IMR-90 (cell line): ENCODE data around the gene SHISA6. TPM values are rescaled to one million over a fixed set of nuclear protein-coding genes. Genes with fewer than 3 reads are reported as not detected.

Experiments
- ATAC-seq: fragments of 200-7000 bp; cut with Tn5 transposase; 2 replicates; pipeline ENCODE4 v1.9.1; 2020; ENCODE audit warnings: low read depth, mild to moderate bottlenecking, moderate library complexity
- BruUV-seq: library from RNA; stranded (reverse); fragments of 400-500 nt; replicated peaks from 2 replicates; lab custom pipeline; 2021; lab: Mats Ljungman, UMichigan
- CTCF ChIA-PET: fragments of 300-600 bp; formaldehyde crosslinking; extraction: SDS; loops from one replicate; lab custom pipeline; 2021; ENCODE audit warnings: antibody characterized with exemption; lab: Yijun Ruan, JAX
- POLR2A ChIA-PET: fragments of 300-600 bp; sonication (Branson Sonifier 250); formaldehyde crosslinking; loops from one replicate; lab custom pipeline; 2022; ENCODE audit warnings: antibody characterized with exemption; ENCODE audit not compliant: unreplicated experiment; lab: Charles Lee
- DNase-seq: peaks from one replicate; pipeline ENCODE4 v3.0.0; 2013
- H2AFZ ChIP-seq: replicated peaks from 2 replicates; pipeline ENCODE3; 2013; ENCODE audit warnings: low read length, mild to moderate bottlenecking; ENCODE audit not compliant: poor library complexity
- H2AK5ac ChIP-seq: 2 replicates; pipeline ENCODE4 v1.6.1; 2013; ENCODE audit warnings: low read depth, low read length, inconsistent platforms
- H2AK9ac ChIP-seq: replicated peaks from 2 replicates; pipeline ENCODE3; 2013; ENCODE audit warnings: mild to moderate bottlenecking, low read depth, low read length, moderate library complexity; ENCODE audit not compliant: poor library complexity
- H2BK120ac ChIP-seq: 2 replicates; pipeline ENCODE4 v1.6.1; 2013; ENCODE audit warnings: low read depth, low read length, inconsistent platforms
- H2BK15ac ChIP-seq: 3 replicates; pipeline ENCODE4 v1.6.1; 2013; ENCODE audit warnings: low read depth, low read length, inconsistent platforms
- H2BK20ac ChIP-seq: 2 replicates; pipeline ENCODE4 v1.6.1; 2013; ENCODE audit warnings: low read depth, mild to moderate bottlenecking, inconsistent platforms, low read length, moderate library complexity
- H2BK5ac ChIP-seq: 2 replicates; pipeline ENCODE4 v1.6.1; 2013; ENCODE audit warnings: mild to moderate bottlenecking, low read depth, low read length, inconsistent platforms; ENCODE audit not compliant: poor library complexity, severe bottlenecking
- H3K14ac ChIP-seq: replicated peaks from 2 replicates; pipeline ENCODE4 v1.6.1; 2013; ENCODE audit warnings: low read depth, low read length, inconsistent platforms
- H3K18ac ChIP-seq: 2 replicates; pipeline ENCODE4 v1.6.1; 2013; ENCODE audit warnings: low read depth, low read length, control low read depth
- H3K23ac ChIP-seq: 2 replicates; pipeline ENCODE4 v1.6.1; 2013; ENCODE audit warnings: low read depth, low read length, inconsistent platforms
- H3K27ac ChIP-seq: 2 replicates; pipeline ENCODE4 v1.5.1; 2013; ENCODE audit warnings: mild to moderate bottlenecking, control low read depth, low read length; ENCODE audit not compliant: insufficient read depth
- H3K27me3 ChIP-seq: 2 replicates; pipeline ENCODE4 v1.6.1; 2013; ENCODE audit warnings: low read length; ENCODE audit not compliant: control insufficient read depth, insufficient read depth
- H3K36me3 ChIP-seq: 2 replicates; pipeline ENCODE4 v1.6.1; 2013; ENCODE audit warnings: low read length, mixed read lengths; ENCODE audit not compliant: control insufficient read depth, insufficient read depth
- H3K4ac ChIP-seq: 2 replicates; pipeline ENCODE4 v1.6.1; 2013; ENCODE audit warnings: low read depth, low read length, inconsistent platforms
- H3K4me1 ChIP-seq: 2 replicates; pipeline ENCODE4 v1.6.1; 2013; ENCODE audit warnings: low read length, mixed read lengths; ENCODE audit not compliant: control insufficient read depth, insufficient read depth
- H3K4me2 ChIP-seq: 2 replicates; pipeline ENCODE4 v1.6.1; 2013; ENCODE audit warnings: low read depth, mild to moderate bottlenecking, control low read depth, low read length, moderate library complexity
- H3K4me3 ChIP-seq: 2 replicates; pipeline ENCODE4 v1.5.1; 2013; ENCODE audit warnings: low read depth, mild to moderate bottlenecking, control low read depth, low read length, moderate library complexity; ENCODE audit not compliant: insufficient read depth
- H3K56ac ChIP-seq: 2 replicates; pipeline ENCODE4 v1.6.1; 2013; ENCODE audit warnings: low read length, inconsistent platforms; ENCODE audit not compliant: insufficient read depth; ENCODE audit errors: extremely low read depth
- H3K79me1 ChIP-seq, 2 experiments: 2 replicates each; pipeline ENCODE4 v1.6.1; 2013; ENCODE audit warnings: low read length in 2 of 2, inconsistent platforms in 1 of 2, low read depth in 1 of 2
- H3K9ac ChIP-seq: 2 replicates; pipeline ENCODE4 v1.6.1; 2013; ENCODE audit warnings: low read depth, low read length, control low read depth
- H3K9me1 ChIP-seq: 2 replicates; pipeline ENCODE4 v1.6.1; 2013; ENCODE audit warnings: low read length, inconsistent platforms; ENCODE audit not compliant: insufficient read depth
- H3K9me3 ChIP-seq: 2 replicates; pipeline ENCODE4 v1.6.1; 2013; ENCODE audit warnings: low read length; ENCODE audit not compliant: control insufficient read depth, insufficient read depth
- H4K20me1 ChIP-seq: 2 replicates; pipeline ENCODE4 v1.6.1; 2013; ENCODE audit warnings: low read length, inconsistent platforms; ENCODE audit not compliant: insufficient read depth
- H4K5ac ChIP-seq: 2 replicates; pipeline ENCODE4 v1.6.1; 2013; ENCODE audit warnings: mild to moderate bottlenecking, low read depth, low read length, control low read depth
- H4K8ac ChIP-seq, 2 experiments: 2 replicates each; pipeline ENCODE4 v1.6.1; 2013; ENCODE audit warnings: low read depth in 2 of 2, low read length in 2 of 2, control low read depth in 1 of 2, inconsistent platforms in 1 of 2
- H4K91ac ChIP-seq: 2 replicates; pipeline ENCODE4 v1.6.1; 2013; ENCODE audit warnings: low read depth, low read length, inconsistent platforms; ENCODE audit not compliant: insufficient read depth
- MAFK ChIP-seq: IDR thresholded peaks from 2 replicates; pipeline ENCODE4 v1.6.1; 2012; ENCODE audit warnings: low read depth, low read length, improper control_type of control experiment
- MXI1 ChIP-seq: IDR thresholded peaks from 2 replicates; pipeline ENCODE4 v1.6.1; 2012; ENCODE audit warnings: low read depth, mild to moderate bottlenecking, low read length, moderate library complexity, borderline replicate concordance
- WGBS, 2 experiments: methylation state at CpG; one replicate each; pipeline versions ENCODE4 v1.1.5 to v1.1.7; 2013; ENCODE audit warnings: missing lambda C conversion rate in 2 of 2; ENCODE audit not compliant: insufficient read length in 1 of 2; ENCODE audit errors: extremely low coverage in 2 of 2; 5-methylcytosine and 5-hydroxymethylcytosine counted together
- dilution Hi-C: fragments of 300-500 bp; cut with HindIII; formaldehyde crosslinking; loops from one replicate; pipeline ENCODE4 v1.14.3; 2018; ENCODE audit warnings: low sequenced_read_pairs; ENCODE audit not compliant: unreplicated experiment
- in situ Hi-C: fragments of 300-500 bp; cut with MboI; formaldehyde crosslinking; loops from 3 replicates; pipeline ENCODE4 v1.14.3; 2019; ENCODE audit warnings: low sequenced_read_pairs, inconsistent platforms, mixed read lengths
- intact Hi-C: fragments of 100-400 bp; cut with micrococcal nuclease; formaldehyde crosslinking; loops from 2 replicates; pipeline ENCODE4 v1.10.0; 2022
- polyA plus RNA-seq, 3 experiments: library from polyadenylated mRNA; depleted of rRNA; stranded (reverse); fragments of >200 nt; gene quantifications; 2 replicates each; pipeline ENCODE4 v1.2.3, GENCODE V29; 2012; ENCODE audit warnings: low replicate concordance in 1 of 3
- total RNA-seq: library from RNA; depleted of rRNA; stranded (reverse); fragments of >200 nt; gene quantifications from 2 replicates; pipeline ENCODE4 v1.2.3, GENCODE V29; 2012
- TF ChIP-seq, protein P1 (sequence below): fragments of 150-350 bp; IDR thresholded peaks from 2 replicates; pipeline ENCODE4 v1.6.1; 2017; ENCODE audit warnings: mild to moderate bottlenecking, antibody characterized with exemption, low read length, low read depth

The SHISA6 gene
- total and polyA plus RNA-seq, 2 of the 4 experiments (the other 2 are of a cell fraction), result not detected

DNA sequence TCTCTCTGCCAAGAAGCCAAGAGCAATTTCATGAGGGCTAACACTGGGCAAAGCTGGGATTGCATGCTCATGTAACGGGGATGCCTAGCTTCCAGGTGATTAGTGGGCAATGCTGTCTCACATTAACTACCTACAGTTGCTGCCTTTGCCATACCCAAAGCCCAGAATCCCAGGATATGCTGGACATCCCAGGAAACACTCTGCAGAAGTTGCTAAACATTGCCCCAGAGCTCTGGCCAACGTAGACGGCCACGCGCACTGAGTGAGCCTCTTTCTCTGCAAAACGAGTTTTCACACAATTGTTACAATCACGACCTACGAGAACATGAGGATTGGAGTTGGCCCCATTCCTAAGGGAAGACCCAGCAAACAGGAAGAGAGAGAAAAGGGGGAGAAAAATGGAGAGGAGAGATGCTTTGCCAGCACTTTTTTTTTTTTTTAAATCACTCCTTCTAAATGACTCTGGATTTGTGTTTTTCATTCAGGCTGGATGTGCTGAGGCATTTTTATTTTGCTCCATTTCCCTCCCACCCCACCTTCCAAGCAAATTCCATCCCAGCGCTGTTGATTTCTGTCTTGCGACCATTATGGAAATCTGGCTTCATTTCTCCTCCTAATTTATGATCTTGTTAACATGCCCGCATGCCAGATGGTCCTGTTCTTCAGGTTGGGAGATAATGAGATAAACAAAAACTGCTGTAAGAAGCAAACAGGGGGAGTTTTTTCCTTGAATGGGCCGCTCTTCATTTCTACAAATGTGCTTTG lies 244.5 kb downstream of the SHISA6 start:
- H4K91ac ChIP-seq, result no peak overlapping the region
- H3K23ac ChIP-seq, result no peak overlapping the region
- no peak overlapping the region for H3K14ac ChIP-seq
- no peak overlapping the region for H2AK5ac ChIP-seq
- DNase-seq (no peak), ATAC-seq (no peak)
- no peak overlapping the region for H3K4me3 ChIP-seq
- no peaks in the 10 kb centered on the region for H3K9me1 ChIP-seq
- H3K27me3 ChIP-seq, result no peaks in the 10 kb centered on the region
- H2AK9ac ChIP-seq, result no peak overlapping the region
- no peak overlapping the region for H3K27ac ChIP-seq
- no CpG with 5 or more reads among the region's 12 CpGs for WGBS, 2 experiments
- H4K8ac ChIP-seq, result no peak overlapping the region
- POLR2A ChIA-PET, result no interaction called here
- H2BK15ac ChIP-seq, result no peak overlapping the region
- BruUV-seq, result no TSS peak
- dilution Hi-C loops (no loop called here), intact Hi-C loops (no loop called here), in situ Hi-C loops (no loop called here)
- H3K56ac ChIP-seq, result no peak overlapping the region
- CTCF ChIA-PET, result no interaction called here
- no peak overlapping the region for H2BK20ac ChIP-seq
- no peaks in the 10 kb centered on the region for H4K20me1 ChIP-seq
- H2AFZ ChIP-seq, result no peak overlapping the region
- H3K9ac ChIP-seq, result no peak overlapping the region
- TF ChIP-seq MXI1, result no peak
- TF ChIP-seq MAFK, result no peak
- TF ChIP-seq, protein P1, sequence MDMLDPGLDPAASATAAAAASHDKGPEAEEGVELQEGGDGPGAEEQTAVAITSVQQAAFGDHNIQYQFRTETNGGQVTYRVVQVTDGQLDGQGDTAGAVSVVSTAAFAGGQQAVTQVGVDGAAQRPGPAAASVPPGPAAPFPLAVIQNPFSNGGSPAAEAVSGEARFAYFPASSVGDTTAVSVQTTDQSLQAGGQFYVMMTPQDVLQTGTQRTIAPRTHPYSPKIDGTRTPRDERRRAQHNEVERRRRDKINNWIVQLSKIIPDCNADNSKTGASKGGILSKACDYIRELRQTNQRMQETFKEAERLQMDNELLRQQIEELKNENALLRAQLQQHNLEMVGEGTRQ, result no peak
- peaks cover 21% of the 10 kb centered on the region for H3K9me3 ChIP-seq
- no peak overlapping the region for H2BK120ac ChIP-seq
- no peaks in the 10 kb centered on the region for H3K4me1 ChIP-seq
- H3K4ac ChIP-seq, result no peak overlapping the region
- H2BK5ac ChIP-seq, result no peak overlapping the region
- H3K36me3 ChIP-seq, result no peaks in the 10 kb centered on the region
- no peak overlapping the region for H3K4me2 ChIP-seq
- no peak overlapping the region for H4K5ac ChIP-seq
- no peak overlapping the region for H3K18ac ChIP-seq
- H3K79me1 ChIP-seq, result no peaks in the 10 kb centered on the region
